ENCODE measurements around the gene MID1.

GRCh38 chrX:10423716-10424115, 196.7 kb downstream of the MID1 start:
- TF ChIP-seq CTCF (IDR thresholded peaks at IDR 0.05; ENCODE audit: insufficient read depth, low read depth, low read length) (no peak), EZH2 (IDR thresholded peaks at IDR 0.05; ENCODE audit: insufficient read depth, low read length) (no peak)

Data from astrocyte (in vitro differentiated cells and primary cell).